Measurements from ENCODE around the gene GPR107.

DNA sequence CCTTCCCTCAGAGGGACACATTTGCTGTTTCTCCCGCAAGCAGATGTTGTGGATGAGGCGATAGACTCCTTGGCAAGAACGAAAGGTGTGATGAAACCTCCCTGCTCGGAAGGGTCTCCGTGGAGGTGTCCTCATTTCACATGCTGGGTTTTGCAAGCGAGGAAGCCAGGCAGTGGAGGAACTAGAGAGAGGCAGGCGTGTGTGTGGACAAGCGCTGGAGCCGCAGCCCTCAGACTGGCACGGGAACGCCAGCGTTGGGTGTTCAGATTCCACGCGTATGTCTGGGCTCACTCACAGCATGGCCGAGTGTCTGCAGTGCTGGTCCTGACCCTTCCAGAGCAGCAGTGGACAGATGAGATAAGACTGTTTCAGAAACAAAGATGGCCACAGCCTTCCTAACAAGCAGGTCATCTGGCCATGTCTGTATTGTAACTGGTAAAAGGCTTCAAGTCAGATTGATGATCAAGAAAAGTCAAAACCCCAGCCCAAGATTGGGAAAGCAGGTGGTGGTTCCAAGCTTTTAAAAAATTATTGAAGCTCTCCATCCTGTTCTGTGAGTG, 83.5 kb downstream of the GPR107 start:
- TF ChIP-seq, protein P1, sequence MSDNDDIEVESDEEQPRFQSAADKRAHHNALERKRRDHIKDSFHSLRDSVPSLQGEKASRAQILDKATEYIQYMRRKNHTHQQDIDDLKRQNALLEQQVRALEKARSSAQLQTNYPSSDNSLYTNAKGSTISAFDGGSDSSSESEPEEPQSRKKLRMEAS (IDR thresholded peaks at IDR 0.05): no peak
- TF ChIP-seq TAF1 (IDR thresholded peaks at IDR 0.05; ENCODE audit: low read depth): no peak
- TF ChIP-seq, protein P2, sequence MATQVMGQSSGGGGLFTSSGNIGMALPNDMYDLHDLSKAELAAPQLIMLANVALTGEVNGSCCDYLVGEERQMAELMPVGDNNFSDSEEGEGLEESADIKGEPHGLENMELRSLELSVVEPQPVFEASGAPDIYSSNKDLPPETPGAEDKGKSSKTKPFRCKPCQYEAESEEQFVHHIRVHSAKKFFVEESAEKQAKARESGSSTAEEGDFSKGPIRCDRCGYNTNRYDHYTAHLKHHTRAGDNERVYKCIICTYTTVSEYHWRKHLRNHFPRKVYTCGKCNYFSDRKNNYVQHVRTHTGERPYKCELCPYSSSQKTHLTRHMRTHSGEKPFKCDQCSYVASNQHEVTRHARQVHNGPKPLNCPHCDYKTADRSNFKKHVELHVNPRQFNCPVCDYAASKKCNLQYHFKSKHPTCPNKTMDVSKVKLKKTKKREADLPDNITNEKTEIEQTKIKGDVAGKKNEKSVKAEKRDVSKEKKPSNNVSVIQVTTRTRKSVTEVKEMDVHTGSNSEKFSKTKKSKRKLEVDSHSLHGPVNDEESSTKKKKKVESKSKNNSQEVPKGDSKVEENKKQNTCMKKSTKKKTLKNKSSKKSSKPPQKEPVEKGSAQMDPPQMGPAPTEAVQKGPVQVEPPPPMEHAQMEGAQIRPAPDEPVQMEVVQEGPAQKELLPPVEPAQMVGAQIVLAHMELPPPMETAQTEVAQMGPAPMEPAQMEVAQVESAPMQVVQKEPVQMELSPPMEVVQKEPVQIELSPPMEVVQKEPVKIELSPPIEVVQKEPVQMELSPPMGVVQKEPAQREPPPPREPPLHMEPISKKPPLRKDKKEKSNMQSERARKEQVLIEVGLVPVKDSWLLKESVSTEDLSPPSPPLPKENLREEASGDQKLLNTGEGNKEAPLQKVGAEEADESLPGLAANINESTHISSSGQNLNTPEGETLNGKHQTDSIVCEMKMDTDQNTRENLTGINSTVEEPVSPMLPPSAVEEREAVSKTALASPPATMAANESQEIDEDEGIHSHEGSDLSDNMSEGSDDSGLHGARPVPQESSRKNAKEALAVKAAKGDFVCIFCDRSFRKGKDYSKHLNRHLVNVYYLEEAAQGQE (IDR thresholded peaks at IDR 0.05; ENCODE audit: low read depth): no peak
- no peak for TF ChIP-seq YY1 (IDR thresholded peaks at IDR 0.05; ENCODE audit: low read depth)
- TF ChIP-seq FOXM1 (IDR thresholded peaks at IDR 0.05; ENCODE audit: borderline replicate concordance, low read depth): no peak
- TF ChIP-seq TEAD4 (IDR thresholded peaks at IDR 0.05): no peak
- no peak for TF ChIP-seq CEBPB (IDR thresholded peaks at IDR 0.05)
- TF ChIP-seq EP300 (IDR thresholded peaks at IDR 0.05; ENCODE audit: borderline replicate concordance): no peak
- no peak for TF ChIP-seq CREB1 (IDR thresholded peaks at IDR 0.05; ENCODE audit: low read depth)
- TF ChIP-seq NFIC (IDR thresholded peaks at IDR 0.05): no peak
